ENCODE data around the gene GADD45GIP1.

- no peak for TF ChIP-seq CTCF (IDR thresholded peaks at IDR 0.05)
- no peak for TF ChIP-seq EZH2 (IDR thresholded peaks at IDR 0.05; ENCODE audit: borderline replicate concordance, insufficient read depth, low read depth, low read length, poor library complexity, severe bottlenecking)
These were observed 8.2 kb downstream of the GADD45GIP1 start for GRCh38 chr19:12948612-12949362.

Data from B cell (primary cell).